ENCODE data around the gene LRRFIP1. TPM values are rescaled to one million over a fixed set of nuclear protein-coding genes. Genes with fewer than 3 reads are reported as not detected.

The LRRFIP1 gene
- total RNA-seq, 1 donor from 2014 or later, result 33.6 TPM

DNA sequence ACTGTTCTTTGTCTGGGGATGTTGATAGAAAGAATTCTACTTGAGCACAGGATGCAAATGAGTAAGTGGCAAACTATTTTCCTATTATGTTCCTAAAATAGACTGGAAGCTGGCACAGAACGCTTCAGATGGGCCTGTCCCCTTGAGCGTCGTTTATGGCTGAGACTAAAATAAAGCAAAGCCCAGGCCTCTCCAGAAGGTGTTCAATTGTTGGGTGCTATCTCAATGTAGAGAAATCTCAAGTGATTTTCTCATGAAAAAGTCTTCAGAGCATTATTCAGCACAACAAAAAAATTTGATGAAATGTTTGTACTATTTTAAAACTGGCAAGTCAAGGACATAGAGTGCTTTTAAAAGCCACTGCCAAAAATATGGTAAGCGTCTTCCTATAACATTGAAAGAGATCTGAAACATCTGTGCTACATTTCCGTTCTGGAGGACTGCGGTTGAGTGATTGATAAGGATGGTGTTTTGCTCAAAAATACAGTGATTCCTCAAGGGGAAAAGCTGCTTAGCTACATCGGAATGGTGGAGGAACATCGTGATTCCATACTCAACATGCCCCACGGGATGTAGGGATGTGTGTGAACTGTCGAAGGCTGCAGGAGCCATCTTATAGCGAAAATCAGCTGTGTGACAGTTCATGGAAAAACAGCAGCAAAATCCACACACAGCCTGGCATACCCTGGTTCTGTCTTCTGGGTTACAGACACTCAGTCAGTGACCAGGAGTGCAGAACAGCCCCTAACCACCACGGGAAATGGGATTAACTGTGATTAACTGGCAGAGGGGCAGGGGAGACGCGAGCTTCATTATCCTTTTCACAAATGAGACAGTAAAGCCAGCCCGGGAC lies 10.4 kb upstream of the LRRFIP1 start:
- ATAC-seq (no peak), DNase-seq (ENCODE audit: low spot score) (no peak)

DNA sequence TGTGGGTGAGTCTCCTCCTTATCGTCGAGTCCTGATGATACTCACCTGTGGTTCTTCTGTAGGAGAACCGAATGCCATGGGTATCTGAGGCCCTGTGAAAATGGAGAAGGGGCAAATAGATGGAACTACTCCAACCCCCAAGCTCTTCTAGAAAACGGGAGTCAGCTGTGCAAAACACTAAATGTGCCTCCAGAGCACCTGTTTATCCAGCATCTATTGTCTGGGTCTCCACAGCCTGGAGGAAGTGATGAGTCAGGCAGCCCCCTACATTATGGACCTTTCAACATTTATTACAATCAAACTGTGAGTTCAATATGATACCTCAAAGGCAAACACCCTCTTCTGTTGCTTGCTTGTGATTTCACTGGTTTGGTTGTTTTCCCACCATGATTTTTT lies 9.8 kb upstream of the LRRFIP1 start:
- DNase-seq (ENCODE audit: low spot score) (no peak), ATAC-seq (no peak)

DNA sequence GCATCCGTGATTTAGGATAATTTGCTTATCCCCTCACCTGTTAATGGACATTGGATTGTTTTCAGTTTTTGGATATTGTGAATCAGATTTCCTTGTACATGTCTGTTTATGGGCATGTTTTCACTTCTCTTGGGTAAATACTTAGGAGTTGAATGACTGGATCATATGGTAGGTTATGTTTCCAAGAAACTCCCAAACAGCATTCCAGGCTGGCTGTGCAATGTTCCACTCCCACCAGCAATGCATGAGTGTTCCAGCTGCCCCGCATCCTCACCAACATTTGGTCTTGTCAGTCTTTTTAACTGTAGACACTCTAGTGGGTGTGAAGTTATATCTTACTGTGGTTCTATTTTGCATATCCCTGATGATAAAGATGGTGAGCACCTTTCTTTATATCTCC lies 8.9 kb upstream of the LRRFIP1 start:
- DNase-seq (ENCODE audit: low spot score) (no peak), ATAC-seq (no peak)

DNA sequence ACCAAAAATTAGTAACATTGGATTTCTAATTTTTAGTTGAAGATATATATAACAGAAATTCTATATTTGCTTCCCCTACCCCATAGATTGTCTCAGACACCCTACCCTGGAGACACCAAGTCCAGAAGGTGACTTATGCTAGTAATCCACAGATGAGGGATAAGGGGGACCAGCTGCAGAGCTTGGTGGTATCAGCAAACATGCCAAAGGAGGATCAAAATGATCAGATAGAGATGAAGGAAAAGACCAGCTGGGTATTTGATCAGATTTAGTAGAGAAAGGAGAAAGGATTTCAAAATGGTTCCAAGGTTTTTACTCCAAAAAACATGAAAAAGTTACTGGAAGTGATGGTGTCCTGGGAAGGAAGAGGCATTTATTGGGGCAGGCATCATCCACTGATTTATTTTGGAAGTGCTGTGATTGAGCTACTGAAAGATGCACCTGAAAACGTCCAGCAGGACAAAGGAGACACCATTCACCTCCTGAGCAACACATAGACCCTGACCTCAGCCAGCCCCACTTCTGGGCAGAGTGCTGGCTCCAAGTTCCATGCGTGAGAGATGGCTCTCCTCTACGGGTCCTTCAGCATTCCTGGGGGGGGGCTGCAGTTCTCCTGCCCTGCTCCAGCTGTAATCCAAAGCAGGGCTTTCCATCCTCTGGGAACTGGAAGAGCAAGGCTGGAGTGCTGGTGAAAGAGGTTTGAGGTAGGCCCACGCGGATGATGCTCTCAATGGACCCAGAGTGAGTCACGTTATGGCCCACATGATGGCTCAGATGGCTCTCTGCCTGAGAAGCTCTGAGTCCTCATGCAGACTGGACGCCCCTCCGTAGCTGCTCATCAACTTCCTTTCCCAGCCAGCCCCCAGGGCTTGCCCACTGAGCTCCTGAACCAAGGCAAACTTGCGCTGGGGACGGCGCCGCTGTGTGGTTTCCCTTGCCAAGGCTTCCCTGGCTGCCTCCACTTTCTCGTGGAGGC lies 3.7 kb upstream of the LRRFIP1 start:
- ATAC-seq (no peak), DNase-seq (ENCODE audit: low spot score) (no peak)

DNA sequence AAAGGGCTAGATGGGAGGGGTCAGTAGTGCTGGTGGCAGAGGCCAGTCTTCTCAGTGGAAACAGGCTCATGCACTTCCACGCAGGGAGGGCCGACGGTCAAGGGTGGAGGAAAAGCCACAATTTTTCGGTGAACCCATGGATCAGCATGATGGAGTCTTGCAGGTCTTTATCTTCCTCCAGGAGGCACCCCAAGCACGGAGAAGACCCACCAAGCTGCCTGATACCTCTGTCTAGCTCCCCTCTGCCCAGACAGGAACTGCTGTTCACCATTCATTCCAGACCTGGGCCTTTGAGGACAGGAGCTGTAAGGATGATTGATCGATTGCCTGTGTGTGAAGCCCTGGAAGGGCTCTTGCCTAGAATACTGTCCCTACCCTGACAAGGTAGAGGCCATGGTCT lies 2.8 kb upstream of the LRRFIP1 start:
- ATAC-seq, result no peak
- DNase-seq (ENCODE audit: low spot score), result no peak

DNA sequence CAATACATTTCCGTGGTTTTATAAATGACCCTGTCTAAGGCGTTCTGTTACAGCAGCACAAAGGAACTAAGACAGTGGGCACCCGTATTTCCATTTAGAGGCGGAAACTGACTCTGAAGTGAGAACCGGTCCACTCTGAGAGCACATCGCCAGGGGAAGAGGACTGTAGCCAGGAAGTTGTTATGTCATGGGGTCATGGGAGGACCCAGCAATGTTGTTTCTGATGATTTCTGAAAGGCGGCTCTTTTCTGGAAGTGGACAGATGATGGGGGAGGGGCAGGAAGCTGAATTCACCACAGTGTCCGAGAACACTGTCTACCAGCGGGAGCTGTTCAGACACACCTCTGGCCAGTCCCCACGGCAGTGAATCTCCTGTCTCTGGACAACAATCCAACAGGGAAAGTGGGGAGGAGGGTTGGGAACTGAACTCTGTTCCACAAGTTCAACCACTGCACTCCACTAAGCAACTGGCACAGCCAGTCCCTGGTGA lies 2.1 kb upstream of the LRRFIP1 start:
- ATAC-seq, result peak; percentile 2
- no peak for DNase-seq (ENCODE audit: low spot score)

DNA sequence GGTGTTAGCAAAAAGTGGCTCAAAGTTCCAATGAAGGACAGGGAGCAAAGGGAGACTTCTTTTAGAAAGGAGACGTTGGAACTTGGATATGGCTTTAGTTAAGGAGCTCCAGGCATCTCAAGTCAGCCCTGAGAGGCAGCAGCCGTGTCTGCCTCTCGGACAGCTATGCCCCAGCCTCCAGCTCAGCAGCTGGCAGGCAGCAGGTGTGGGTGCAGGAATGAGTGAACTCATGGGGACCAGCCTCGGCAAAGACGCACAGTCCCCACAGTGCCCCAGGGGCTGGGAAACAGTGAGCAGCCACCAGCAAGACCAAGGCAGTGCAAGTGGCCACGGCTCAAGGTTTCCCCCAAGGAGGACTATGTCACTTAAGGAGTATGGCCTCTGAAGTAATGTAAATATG lies 1.6 kb upstream of the LRRFIP1 start:
- ATAC-seq (no peak), DNase-seq (ENCODE audit: low spot score) (no peak)

DNA sequence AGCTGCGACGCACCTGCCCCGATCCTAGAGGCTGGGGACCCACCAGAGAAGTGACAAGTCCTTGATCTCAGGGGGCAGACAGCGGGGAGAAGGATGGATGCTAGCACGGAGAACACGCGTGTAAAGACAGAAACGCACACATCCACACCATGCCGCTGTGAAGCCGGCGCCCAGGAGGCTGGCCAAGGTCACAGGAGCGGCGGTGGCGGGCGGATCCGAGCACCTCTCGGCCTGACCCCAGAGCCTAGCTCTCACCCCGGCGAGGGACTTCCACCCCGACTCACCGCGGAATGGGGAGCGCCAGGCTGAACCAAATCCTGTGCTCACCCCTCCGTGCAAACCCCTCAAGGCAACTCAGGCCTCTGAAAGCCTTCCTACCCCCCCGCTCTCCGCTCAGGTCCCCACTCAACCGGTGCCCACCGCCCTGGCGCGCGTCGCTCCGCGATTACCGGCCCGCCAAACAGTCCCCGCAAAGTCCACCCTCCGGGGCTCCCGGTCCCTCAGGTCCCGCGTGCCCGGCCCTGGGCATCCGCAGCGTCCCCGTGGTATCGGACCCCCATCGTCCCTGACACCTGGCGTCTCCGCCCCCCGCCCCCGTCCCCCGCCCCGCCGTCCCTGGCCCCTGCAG lies 460 bp upstream of the LRRFIP1 start:
- ATAC-seq, result peak; percentile 77
- DNase-seq (ENCODE audit: low spot score), result peak; percentile 66

DNA sequence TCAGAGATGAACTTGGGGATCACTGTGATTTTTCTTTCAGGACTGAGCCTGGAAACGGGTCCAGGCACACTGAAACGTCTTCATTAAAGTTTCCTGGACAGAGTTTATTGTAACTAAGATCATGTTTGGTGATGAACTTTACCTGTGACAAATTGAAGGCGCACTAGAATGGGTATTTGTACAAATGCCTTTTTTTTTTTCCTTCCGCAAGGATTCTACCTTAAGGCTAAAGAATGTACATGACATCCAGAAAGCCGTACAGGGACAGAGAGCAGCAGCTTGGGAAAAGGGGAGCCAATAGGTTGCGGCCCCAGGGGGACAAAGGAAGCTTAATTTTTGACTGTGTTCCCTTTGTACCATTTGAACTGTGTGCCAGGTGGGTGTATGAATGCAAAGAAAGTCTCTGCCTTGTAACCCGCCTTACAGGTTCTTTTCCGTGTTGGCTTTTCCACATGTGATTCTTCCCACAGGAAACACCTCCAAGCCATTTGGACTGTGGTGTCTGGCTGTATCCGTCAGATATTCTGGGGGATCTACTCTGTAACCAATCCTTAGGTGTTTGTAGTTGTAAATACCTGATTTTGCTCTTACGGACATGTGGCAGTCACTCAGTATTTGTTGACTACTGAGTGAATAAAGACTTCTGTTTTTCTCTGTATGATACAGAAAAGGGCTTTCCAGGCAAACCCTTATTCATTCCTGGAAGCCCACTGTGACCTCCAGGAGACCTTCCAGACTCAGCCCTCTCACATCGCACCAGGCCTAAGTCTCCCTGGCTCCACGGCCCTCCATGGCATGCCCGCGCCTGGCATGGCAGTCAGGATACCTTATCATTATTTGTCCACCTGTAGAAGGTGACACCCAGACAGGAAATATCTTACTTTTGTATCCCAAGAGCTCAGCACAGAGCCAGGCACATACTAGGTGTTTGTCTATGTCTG lies 1.1 kb downstream of the LRRFIP1 start:
- no peak for DNase-seq (ENCODE audit: low spot score)
- no peak for ATAC-seq

DNA sequence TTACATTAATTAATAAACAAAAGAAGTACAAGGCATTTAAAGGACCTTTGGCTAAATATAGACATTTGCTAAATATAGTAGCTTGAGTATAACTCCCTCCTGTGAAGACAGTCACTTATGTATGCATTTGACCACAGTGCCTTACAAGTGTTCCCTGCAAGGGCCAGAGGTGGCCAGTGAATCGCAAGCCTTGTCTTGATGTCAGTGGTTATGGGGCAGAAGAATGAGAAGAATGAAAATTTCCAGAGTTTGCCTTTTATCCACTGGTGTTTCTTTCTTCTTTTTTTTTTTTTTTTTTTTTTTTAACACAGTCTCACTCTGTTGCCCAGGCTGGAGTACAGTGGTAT lies 1.8 kb downstream of the LRRFIP1 start:
- DNase-seq (ENCODE audit: low spot score), result no peak
- no peak for ATAC-seq

DNA sequence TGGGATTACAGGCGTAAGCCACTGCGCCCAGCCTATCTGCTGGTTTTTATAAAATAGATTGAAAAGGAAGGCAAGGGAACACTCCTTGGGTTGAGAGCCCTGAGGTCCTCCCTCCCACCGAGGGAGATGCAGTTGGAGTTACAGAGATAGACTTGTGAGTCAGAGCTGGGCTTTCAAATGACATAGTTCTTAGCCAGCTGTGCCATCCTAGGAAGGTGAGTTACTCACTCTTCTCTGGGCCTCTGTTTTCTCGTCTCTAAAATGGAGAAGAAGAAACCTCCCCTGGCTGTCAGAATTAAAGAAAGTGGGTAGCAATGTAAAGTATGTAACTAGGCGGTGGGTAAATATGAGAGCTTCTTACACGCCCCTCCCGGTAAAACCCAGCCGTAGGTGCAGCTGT lies 2.4 kb downstream of the LRRFIP1 start:
- no peak for DNase-seq (ENCODE audit: low spot score)

DNA sequence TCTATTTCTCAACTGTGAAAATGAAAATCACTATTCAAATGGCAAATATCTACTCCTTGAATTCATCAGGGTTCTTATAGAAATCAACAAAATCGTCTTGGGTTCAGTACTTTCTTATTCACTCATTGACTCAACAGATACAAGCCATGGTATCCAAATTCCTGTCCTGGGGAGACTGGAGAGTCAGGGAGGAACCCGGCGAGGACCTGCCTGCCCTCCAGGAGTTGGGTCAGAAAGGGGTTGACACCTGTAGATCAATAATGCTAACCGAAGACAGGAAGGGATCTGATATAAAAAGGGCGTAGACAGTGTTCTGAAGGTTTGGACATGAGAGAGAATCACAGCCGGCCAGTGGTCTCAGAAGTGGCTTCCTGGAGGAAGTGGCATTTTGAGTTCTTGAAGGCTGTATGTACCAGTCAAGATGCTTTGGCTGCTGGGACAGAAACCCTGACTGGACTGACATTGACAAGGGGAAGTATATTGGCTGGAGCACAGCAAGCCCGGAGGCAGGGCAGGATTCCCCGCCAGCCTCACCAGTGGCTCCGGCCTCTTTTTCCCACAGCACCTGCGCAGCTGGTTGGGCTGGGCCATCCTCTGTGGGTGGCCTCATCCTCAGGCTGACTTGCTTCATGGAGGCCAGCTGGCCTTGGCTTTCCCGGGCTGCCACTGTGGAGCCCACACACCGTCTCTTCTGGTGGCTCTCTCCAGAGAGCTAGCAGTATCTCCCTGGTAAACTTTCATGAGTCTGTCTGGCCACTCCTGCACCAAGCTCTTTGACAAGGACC lies 3.0 kb downstream of the LRRFIP1 start:
- no peak for ATAC-seq
- DNase-seq (ENCODE audit: low spot score), result no peak

More for the DNA sequence above, 2.4 kb downstream of the LRRFIP1 start:
- no peak for ATAC-seq

DNA sequence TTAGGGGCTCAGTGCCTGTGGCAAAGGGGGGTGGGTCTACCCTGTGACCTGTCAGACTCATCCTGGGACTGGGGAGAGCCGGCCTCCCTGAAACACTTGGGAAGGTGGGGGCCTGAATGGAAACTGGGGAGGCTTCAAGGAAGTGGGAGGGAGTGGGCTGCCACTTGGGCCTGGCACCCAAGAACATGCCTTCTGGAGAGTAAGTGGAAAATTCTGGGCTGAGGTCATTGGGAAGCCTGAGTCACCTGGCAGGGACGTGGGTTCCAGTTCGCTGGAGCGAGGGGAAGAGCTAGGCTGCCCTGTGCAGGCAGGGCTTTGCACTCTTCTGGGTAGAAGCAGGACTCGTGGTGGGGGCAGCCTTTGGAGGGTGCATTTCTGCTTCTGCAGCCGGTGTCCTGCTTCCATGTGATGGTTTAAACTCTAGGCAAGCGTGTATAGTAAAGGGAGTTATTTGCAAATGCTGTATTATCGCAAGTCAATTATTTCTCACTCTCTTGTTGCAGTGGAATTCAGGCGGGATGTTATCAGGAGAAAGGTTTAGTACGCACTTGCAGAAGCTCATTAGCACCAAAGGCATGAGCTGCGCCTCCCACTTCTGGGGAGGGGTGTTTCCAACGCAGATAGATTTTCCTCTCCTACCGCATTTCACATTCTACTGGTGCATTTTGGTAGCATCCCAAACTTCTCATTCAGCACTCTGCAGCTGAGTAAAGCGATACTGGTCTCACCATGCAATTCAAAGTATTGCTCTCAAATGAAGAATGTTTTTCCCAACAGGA lies 3.8 kb downstream of the LRRFIP1 start:
- no peak for ATAC-seq
- no peak for DNase-seq (ENCODE audit: low spot score)

DNA sequence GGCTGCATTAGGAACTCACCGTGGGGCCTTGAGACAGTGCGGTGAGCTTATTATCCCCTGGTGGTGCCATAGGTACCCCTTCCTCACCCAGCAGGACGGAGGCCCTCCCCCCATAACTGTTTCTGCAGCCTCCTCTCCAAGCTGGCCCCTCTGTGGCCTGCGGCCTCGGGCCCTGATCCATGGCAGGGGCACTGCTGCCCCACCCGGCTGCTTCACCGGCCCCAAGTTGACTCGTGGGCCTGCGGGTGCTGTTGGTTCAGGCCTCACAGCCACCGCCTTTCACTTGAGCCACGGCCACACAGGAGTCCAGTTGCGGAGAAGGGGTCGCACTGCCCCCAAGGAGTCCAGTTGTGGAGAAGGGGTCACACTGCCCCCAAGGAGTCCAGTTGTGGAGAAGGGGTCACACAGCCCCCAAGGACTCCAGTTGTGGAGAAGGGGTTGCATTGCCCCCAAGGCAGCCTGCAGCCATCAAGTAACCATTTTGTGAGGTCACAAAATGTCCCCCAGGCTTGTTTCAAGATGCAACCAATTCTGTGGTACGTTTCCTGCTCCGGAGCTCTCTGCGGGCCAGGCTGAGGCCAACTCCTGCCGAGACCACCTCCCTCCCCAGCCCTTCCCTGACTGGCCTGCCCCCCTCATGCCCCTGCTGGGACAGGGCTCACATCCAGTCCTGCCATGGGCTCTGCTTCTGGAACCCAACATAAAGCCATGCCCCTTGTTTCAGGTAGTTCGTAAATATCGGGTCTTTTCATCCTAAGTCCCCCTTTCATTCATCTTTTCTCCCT lies 4.6 kb downstream of the LRRFIP1 start:
- no peak for DNase-seq (ENCODE audit: low spot score)
- ATAC-seq, result no peak

DNA sequence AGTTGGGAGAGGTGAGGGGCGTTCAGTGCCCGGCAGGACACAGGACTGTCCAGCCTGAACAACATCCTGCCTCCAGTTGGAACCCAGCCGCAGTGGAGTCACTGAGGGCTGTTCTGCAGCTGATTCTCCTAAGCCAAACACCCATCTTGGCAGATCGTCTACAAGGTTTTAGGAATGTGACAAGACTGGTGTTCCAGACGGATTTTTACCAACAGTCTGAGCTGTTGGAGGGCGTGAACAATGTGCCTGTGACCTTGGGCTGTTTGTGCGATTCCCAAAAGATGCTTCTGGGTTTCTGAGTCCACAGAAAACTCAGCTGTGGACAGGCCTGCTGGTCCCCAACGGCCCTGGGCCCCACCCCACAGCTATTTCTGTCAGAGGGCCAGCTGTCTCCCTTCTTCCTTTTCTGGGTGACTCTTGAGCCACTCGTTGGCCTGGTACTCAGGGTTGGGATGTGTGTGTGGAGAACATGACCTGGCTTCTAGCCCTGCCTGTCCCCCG lies 5.7 kb downstream of the LRRFIP1 start:
- no peak for DNase-seq (ENCODE audit: low spot score)
- no peak for ATAC-seq

DNA sequence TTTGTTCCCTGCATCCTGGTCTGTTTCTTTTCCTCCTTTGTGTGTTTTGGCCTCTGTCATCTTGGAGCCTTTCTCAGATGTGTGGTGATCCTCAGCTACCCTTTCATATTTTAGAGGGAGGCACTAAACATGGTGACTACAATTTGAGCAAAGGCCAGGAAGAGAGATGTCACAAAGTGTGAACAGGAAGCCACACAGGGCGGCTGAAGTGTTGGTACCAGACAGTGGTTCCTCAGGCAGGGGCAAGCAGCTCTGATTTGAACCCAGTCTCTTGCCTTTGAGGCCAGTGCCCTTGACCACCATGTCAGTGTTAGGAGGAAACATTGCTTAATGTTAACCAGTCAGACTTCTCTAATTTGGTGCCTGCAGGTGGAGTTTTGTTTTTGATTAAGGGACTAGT lies 9.2 kb downstream of the LRRFIP1 start:
- DNase-seq (ENCODE audit: low spot score), result no peak

DNA sequence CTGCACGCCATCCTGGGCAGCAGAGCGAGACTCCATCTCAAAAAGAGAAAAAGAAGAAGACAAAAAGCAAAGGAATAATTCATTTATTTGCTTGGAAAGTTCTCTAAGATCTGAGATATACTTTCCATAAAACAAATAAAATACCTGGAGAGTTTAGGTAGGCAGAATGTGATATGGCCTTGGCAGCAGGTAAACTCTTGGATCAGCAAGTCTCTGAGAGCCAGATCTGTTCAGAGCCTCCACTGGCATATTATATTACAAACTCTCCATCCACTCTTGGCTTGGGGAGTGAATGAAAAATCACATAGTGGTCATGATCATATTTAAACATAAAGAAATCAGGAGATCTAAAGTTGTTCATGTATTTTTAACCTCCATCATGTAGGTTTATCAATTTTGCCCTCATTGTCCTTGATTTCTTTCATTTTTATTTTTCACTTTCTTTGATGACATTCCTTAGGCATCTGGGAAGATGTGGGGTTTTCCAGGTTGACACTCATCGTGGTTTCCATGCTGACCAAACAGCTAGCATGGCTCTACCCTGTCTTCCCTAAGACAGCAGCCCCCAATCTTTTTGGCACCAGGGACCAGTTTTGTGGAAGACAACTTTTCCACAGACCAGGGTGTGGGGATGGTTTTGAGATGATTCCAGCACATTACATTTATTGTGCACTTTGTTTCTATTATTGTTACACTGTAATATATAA lies 10.2 kb downstream of the LRRFIP1 start:
- ATAC-seq, result no peak
- no peak for DNase-seq (ENCODE audit: low spot score)

More for the DNA sequence above, 9.2 kb downstream of the LRRFIP1 start:
- ATAC-seq, result no peak

Data from left lobe of liver (tissue), 2 donors.